Common myeloid progenitor, CD34-positive (primary cell): ENCODE measurements around the gene DRAP1.

Experiments
- CTCF ChIA-PET: fragments of 350-600 bp; sonication (Branson Sonifier 250); formaldehyde crosslinking; loops from one replicate; lab custom pipeline; 2021; ENCODE audit warnings: antibody characterized with exemption; lab: Charles Lee
- POLR2A ChIA-PET: fragments of 350-600 bp; sonication (Branson Sonifier 250); formaldehyde crosslinking; loops from one replicate; lab custom pipeline; 2021; ENCODE audit warnings: antibody characterized with exemption; lab: Charles Lee
- DNase-seq, 3 donors: peaks; one replicate each; pipeline versions ENCODE4 v3.0.0 to v3.0.0-alpha.2; 2013
- H3K27ac ChIP-seq, 2 experiments: 1 replicate in 1 of 2; 2 replicates in 1 of 2; pipeline ENCODE4 v1.7.0; 2013; ENCODE audit warnings: inconsistent platforms in 2 of 2, low read length in 2 of 2, mild to moderate bottlenecking in 2 of 2, low read depth in 1 of 2, moderate library complexity in 1 of 2; ENCODE audit not compliant: severe bottlenecking in 2 of 2, insufficient read depth in 1 of 2, poor library complexity in 1 of 2
- H3K27me3 ChIP-seq, 5 experiments: replicated peaks in 2 of 5; 1 replicate in 3 of 5; 2 replicates in 2 of 5; pipeline versions ENCODE4 v1.6.1 to v1.7.0; 2013; ENCODE audit warnings: low read length in 4 of 5, mild to moderate bottlenecking in 2 of 5, moderate library complexity in 2 of 5, inconsistent platforms in 1 of 5; ENCODE audit not compliant: insufficient read depth in 5 of 5, control insufficient read depth in 4 of 5
- H3K36me3 ChIP-seq, 4 experiments: 1 replicate in 2 of 4; 2 replicates in 2 of 4; pipeline versions ENCODE4 v1.6.1 to v1.7.0; 2013; ENCODE audit warnings: low read length in 3 of 4, control low read depth in 1 of 4, mild to moderate bottlenecking in 1 of 4; ENCODE audit not compliant: control insufficient read depth in 4 of 4, insufficient read depth in 4 of 4
- H3K4me1 ChIP-seq, 4 experiments: 1 replicate in 3 of 4; 2 replicates in 1 of 4; pipeline versions ENCODE4 v1.6.1 to v1.7.1; 2013; ENCODE audit warnings: low read length in 3 of 4, mild to moderate bottlenecking in 3 of 4, control low read depth in 1 of 4, inconsistent platforms in 1 of 4, moderate library complexity in 1 of 4; ENCODE audit not compliant: control insufficient read depth in 4 of 4, insufficient read depth in 4 of 4; ENCODE audit errors: control extremely low read depth in 1 of 4
- H3K4me3 ChIP-seq, 7 experiments: 1 replicate in 4 of 7; 2 replicates in 3 of 7; pipeline versions ENCODE4 v1.5.1 to v1.7.0; 2013; ENCODE audit warnings: mild to moderate bottlenecking in 7 of 7, low read length in 6 of 7, moderate library complexity in 6 of 7, inconsistent platforms in 2 of 7, low read depth in 2 of 7, control low read depth in 1 of 7; ENCODE audit not compliant: insufficient read depth in 4 of 7, control insufficient read depth in 1 of 7; ENCODE audit errors: extremely low read depth in 1 of 7
- H3K9me3 ChIP-seq, 5 experiments: 1 replicate in 4 of 5; 2 replicates in 1 of 5; pipeline versions ENCODE4 v1.6.1 to v1.7.1; 2013; ENCODE audit warnings: low read length in 4 of 5, mild to moderate bottlenecking in 2 of 5, inconsistent platforms in 1 of 5, low read depth in 1 of 5, moderate library complexity in 1 of 5; ENCODE audit not compliant: control insufficient read depth in 4 of 5, insufficient read depth in 2 of 5; ENCODE audit errors: control extremely low read depth in 1 of 5
- WGBS: methylation state at CpG from one replicate; pipeline ENCODE4 v1.1.5; 2013; ENCODE audit not compliant: insufficient coverage; 5-methylcytosine and 5-hydroxymethylcytosine counted together

The DRAP1 gene

GRCh38 chr11:65918211-65919140 is 750 bp upstream of the DRAP1 start, which contains the start of gene C11orf68:
Gene C11orf68, minus strand, starts transcription at chr11:65919062. Its CDS starts 31 bp downstream, at chr11:65919031.
- H3K9me3 ChIP-seq = no peaks in the 10 kb centered on the region
- H3K36me3 ChIP-seq = peaks cover 5 to 32% (median 18%) of the 10 kb centered on the region in 4 experiments
- WGBS = 6% methylated on average over 59 of the region's 77 CpGs
- POLR2A ChIA-PET = interaction anchor here (1.2 to 2.7 kb wide), 3 partner anchors 18 to 28 kb away, joined by 5 to 8 read pairs (median 6); partner anchors contain the start of genes CCDC85B and FOSL1
- H3K27ac ChIP-seq = peak within 1 kb of the TSS; percentile 85 to 95
- no peak for DNase-seq
- CTCF ChIA-PET = interaction anchor here (0.9 to 1.9 kb wide), 8 partner anchors 10 to 60 kb away, joined by 3 to 11 read pairs (median 4); partner anchors contain the start of genes CCDC85B, FIBP and FOSL1
- peak within 1 kb of the TSS; percentile 71 to 99 (median 97) for H3K4me3 ChIP-seq
- H3K4me1 ChIP-seq = peaks cover 0 to 62% (median 48%) of the 10 kb centered on the region in 4 experiments
- no peaks in the 10 kb centered on the region for H3K27me3 ChIP-seq

- under 1% methylated on average over 46 of the region's 60 CpGs for WGBS
- Histone ChIP-seq H3K27ac (peak overlapping the region; percentile 33 to 73), H3K4me3 (peak overlapping the region; percentile 47 to 85 (median 79)), H3K4me1 (peaks cover 0 to 62% (median 48%) of the 10 kb centered on the region in 4 experiments), H3K36me3 (peaks cover 5 to 37% (median 21%) of the 10 kb centered on the region in 4 experiments), H3K9me3 (no peaks in the 10 kb centered on the region), H3K27me3 (no peaks in the 10 kb centered on the region)
- ChIA-PET CTCF (interaction anchor here (0.6 to 1.3 kb wide), 4 partner anchors 10 to 61 kb away, joined by 3 read pairs; no protein-coding TSS in a partner anchor), POLR2A (interaction anchor here (0.5 to 2.7 kb wide), 4 partner anchors 8 to 369 kb away, joined by 4 to 8 read pairs (median 5); partner anchors contain the start of genes FOSL1 and YIF1A)
- peak; percentile 43 to 89 (median 84) for DNase-seq
Observed at GRCh38 chr11:65919573-65920371, 546 bp downstream of the DRAP1 start.

DNA sequence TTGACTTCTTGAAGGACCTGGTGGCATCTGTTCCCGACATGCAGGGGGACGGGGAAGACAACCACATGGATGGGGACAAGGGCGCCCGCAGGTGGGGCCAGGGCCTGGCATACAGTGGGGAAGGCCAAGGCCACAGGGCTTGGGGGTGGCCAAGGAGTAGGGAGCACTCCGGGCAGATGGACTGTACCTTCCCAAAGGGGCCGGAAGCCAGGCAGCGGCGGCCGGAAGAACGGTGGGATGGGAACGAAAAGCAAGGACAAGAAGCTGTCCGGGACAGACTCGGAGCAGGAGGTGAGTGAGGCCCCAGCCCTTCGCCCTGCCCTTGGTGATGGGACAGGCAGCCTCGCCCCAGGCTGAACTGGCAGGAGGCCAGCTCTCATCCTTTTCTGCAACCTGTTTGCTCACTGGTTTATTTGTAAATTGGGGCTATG is 1.2 kb downstream of the DRAP1 start:
- Histone ChIP-seq H3K27me3 (no peaks in the 10 kb centered on the region), H3K4me1 (peaks cover 0 to 56% (median 45%) of the 10 kb centered on the region in 4 experiments), H3K4me3 (peak overlapping the region; percentile 47 to 85 (median 79)), H3K9me3 (no peaks in the 10 kb centered on the region), H3K27ac (peak overlapping the region; percentile 33 to 73), H3K36me3 (peaks cover 7 to 38% (median 23%) of the 10 kb centered on the region in 4 experiments)
- 73% methylated on average over 15 of the region's 15 CpGs for WGBS
- DNase-seq = no peak
- CTCF ChIA-PET = interaction anchor here (0.9 to 2.5 kb wide), 6 partner anchors 10 to 61 kb away, joined by 3 to 8 read pairs (median 3); partner anchors contain the start of gene SART1
- POLR2A ChIA-PET = interaction anchor here (0.5 to 1.8 kb wide), 3 partner anchors 8 to 368 kb away, joined by 4 to 6 read pairs (median 4); partner anchors contain the start of genes FOSL1 and YIF1A

GRCh38 chr11:65921033-65921555 is 1.9 kb downstream of the DRAP1 start:
- peaks cover 0 to 49% (median 39%) of the 10 kb centered on the region in 4 experiments for H3K4me1 ChIP-seq
- ChIA-PET CTCF (interaction anchor here (0.6 to 2.5 kb wide), 8 partner anchors 9 to 226 kb away, joined by 3 to 8 read pairs (median 4); partner anchors contain the start of gene SART1), POLR2A (interaction anchor here (1.8 to 1.9 kb wide), 2 partner anchors 21 to 40 kb away, joined by 5 to 6 read pairs; partner anchors contain the start of genes FOSL1 and SART1)
- DNase-seq = no peak
- H3K27me3 ChIP-seq = no peaks in the 10 kb centered on the region
- no peak overlapping the region for H3K27ac ChIP-seq
- H3K4me3 ChIP-seq = peak overlapping the region in 4 of 7 experiments; percentile 18 to 84 (median 74)
- H3K36me3 ChIP-seq = peaks cover 7 to 38% (median 23%) of the 10 kb centered on the region in 4 experiments
- H3K9me3 ChIP-seq = no peaks in the 10 kb centered on the region
- WGBS = 98% methylated on average over 6 of the region's 12 CpGs

DNA sequence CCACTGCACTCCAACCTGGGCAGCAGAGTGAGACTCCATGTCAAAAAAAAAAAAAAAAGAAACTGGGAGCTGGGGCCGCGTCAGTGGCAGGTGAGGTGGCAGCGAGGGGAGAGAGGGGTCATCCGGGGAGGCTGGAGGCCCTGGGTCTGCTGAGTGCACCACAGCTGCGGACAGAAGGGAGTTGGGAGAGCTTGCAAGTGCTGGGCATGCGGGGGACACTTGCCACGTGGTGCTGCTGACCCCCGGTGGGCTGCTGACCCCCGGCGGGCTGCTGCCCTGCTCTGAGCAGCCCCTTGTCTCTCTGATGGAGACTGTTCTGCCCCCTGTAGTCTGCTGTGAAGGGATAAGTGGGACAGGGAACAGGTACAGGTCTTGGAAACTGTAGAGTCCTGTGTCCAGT is 2.6 kb downstream of the DRAP1 start:
- Histone ChIP-seq H3K27ac (no peak overlapping the region), H3K36me3 (peaks cover 7 to 38% (median 23%) of the 10 kb centered on the region in 4 experiments), H3K27me3 (no peaks in the 10 kb centered on the region), H3K4me1 (peaks cover 0 to 41% (median 32%) of the 10 kb centered on the region in 4 experiments), H3K4me3 (no peak overlapping the region), H3K9me3 (no peaks in the 10 kb centered on the region)
- no peak for DNase-seq
- ChIA-PET POLR2A (interaction anchor here (1.8 to 1.9 kb wide), 2 partner anchors 21 to 39 kb away, joined by 5 to 6 read pairs; partner anchors contain the start of genes FOSL1 and SART1), CTCF (interaction anchor here (0.6 to 2.5 kb wide), 10 partner anchors 10 to 227 kb away, joined by 3 to 8 read pairs (median 4); partner anchors contain the start of gene SART1)
- 100% methylated on average over 5 of the region's 10 CpGs for WGBS
